RWPE1 (cell line): ENCODE measurements around the gene CNTN3.

Experiments
- CTCF ChIA-PET: fragments of 350-600 bp; sonication (Branson Sonifier 250); formaldehyde crosslinking; extraction: SDS; loops from one replicate; lab custom pipeline; 2021; lab: Yijun Ruan, JAX
- POLR2A ChIA-PET: fragments of 400-600 bp; formaldehyde crosslinking; extraction: SDS; loops from one replicate; lab custom pipeline; 2020; ENCODE audit warnings: antibody characterized with exemption; ENCODE audit not compliant: low non-redundant PET; lab: Yijun Ruan, JAX
- DNase-seq: peaks from one replicate; pipeline ENCODE4 v3.0.0; 2012; ENCODE audit warnings: low spot score
- H3K27ac ChIP-seq: fragments of 450-650 bp; 2 replicates; pipeline ENCODE4 v1.5.1; 2017
- CTCF ChIP-seq: fragments of 450-650 bp; conservative IDR thresholded peaks from 2 replicates; pipeline ENCODE4 v1.5.1; 2017; ENCODE audit warnings: low read depth, mild to moderate bottlenecking

CNTN3 gene

DNA sequence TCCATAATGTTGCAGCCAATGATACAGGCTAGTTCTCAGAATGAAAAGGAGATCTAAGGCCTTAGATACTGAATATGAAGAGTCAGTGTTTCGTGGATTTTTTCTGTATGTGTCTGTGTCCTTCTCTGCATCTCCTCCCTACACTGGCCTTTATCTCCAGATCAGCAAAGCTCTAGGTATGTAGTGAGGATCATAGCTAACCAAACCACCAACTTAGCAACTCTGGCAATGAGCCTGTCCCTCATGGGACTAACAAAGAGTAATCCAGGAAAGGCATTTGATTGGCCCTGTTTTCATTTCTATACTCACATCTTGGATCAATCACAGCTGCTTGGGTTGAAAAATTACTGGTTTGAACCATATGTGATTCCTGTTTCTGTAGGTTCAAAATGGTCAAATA lies 18.6 kb upstream of the CNTN3 start:
- CTCF ChIA-PET = no interaction called here
- no peak overlapping the region for H3K27ac ChIP-seq
- no peak for DNase-seq
- POLR2A ChIA-PET = no interaction called here
- no peak for TF ChIP-seq CTCF

DNA sequence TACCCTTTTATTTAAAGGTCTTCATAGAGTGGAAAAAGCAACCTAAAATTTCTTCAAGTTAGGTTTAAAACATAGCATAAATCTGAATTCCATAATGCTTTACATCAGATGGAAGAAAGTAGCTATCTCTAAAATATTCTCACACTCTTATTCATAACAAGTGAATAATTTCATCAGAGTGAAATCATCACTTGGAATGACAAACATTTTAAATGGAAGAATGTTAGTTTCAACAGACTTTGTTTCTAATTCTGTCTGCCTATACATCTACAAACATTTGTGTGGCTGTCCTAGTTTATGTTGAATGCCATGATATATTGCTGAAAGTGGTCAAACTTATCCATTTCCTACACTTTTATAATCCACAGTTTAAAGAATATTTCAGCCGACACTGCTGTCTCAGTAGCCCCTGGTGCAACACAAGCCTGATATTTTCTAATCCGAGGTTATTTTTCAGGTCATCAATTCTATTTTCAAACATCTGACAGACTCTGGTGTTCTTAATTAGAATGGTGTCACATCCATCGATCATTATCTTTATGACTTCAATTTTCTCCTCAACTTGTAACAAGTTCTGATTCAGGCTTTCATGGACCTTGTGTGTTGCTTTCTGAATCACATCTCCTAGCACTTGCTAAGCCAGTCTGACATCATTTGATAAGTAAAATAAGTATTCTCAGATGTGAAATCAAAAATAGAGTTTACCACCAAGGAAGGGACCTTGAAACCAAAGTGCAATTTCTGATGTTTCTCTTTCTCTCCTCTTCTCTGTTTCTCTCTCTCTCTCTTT lies 17.1 kb upstream of the CNTN3 start:
- POLR2A ChIA-PET = no interaction called here
- no peak for DNase-seq
- CTCF ChIA-PET = no interaction called here

DNA sequence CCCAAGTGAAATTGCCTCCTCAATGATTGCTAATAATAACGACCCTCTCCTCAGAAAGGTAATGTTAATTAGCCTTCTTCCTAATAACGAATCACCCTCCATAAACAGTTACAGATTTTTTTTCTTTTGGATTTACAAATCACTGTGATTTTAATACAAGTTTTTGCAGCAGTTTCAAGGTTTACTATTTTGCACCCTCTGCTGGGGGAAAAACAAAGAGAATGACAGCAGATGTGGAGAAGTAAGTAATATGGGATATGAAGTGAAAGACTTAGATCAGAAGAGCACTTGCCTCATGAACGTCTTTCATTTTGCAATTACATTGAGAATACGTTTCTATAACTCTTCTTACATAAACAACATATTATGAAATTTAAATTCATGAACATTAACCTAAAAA lies 16.1 kb upstream of the CNTN3 start:
- CTCF ChIA-PET = no interaction called here
- no peak for DNase-seq

More for the DNA sequence above, 17.1 kb upstream of the CNTN3 start:
- H3K27ac ChIP-seq = no peak overlapping the region
- TF ChIP-seq CTCF = no peak

GRCh38 chr3:74626011-74626410 lies 11.6 kb upstream of the CNTN3 start:
- H3K27ac ChIP-seq = no peak overlapping the region
- DNase-seq = no peak
- ChIA-PET POLR2A (no interaction called here), CTCF (no interaction called here)
- no peak for TF ChIP-seq CTCF

More for the DNA sequence above, 16.1 kb upstream of the CNTN3 start:
- H3K27ac ChIP-seq = no peak overlapping the region
- POLR2A ChIA-PET = no interaction called here
- TF ChIP-seq CTCF = no peak

- no peak for TF ChIP-seq CTCF
- CTCF ChIA-PET = no interaction called here
- POLR2A ChIA-PET = no interaction called here
- no peak overlapping the region for H3K27ac ChIP-seq
- DNase-seq = no peak
Measured at GRCh38 chr3:74624301-74624700, 9.8 kb upstream of the CNTN3 start.

DNA sequence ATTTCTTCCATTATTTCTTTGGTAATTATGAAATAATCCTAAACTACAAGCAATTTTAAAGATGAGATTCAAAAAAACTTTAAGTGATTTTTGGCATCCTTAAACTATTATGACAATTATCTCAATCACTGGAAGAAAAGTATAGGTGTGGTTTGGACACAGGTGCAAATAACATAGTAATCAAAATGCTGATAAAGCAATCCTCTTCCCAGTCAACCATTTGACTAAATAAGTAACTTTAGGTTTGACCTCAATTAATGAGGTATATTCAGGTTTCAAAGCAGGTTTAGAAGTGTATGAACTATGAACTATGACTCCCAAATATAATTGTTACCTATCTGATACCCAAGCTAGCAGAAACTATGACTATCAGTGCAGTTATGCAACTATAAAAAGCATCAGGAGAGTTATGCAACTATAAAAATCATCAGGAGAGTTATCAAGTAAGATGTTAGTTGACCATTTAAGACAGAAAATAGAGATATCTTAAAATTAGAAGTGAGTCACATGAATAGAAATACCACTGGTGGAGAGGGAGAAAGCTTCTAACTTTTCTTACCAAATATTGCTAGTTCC lies 8.9 kb upstream of the CNTN3 start:
- CTCF ChIA-PET = no interaction called here
- TF ChIP-seq CTCF = no peak
- DNase-seq = no peak
- no peak overlapping the region for H3K27ac ChIP-seq
- POLR2A ChIA-PET = no interaction called here
